Retinal pigment epithelial cell (primary cell): ENCODE data around the gene RNF20.
A peak's percentile ranks its signal among the peaks of the same experiment; 100 is the strongest.

Experiments used
- DNase-seq: peaks from one replicate; pipeline ENCODE4 v3.0.0-alpha.2; 2010; ENCODE audit warnings: low read depth
- H3K4me3 ChIP-seq: 2 replicates; pipeline ENCODE4 v1.5.1; 2011; ENCODE audit warnings: mild to moderate bottlenecking, low read length, control low read depth, moderate library complexity
- TF ChIP-seq, protein P1 (sequence below): conservative IDR thresholded peaks from 2 replicates; pipeline ENCODE4 v1.5.1; 2011; ENCODE audit warnings: low read depth, low read length, control low read depth, inconsistent platforms

The RNF20 gene

GRCh38 chr9:101561740-101562139 is 28.1 kb downstream of the RNF20 start:
- DNase-seq = no peak
- TF ChIP-seq, protein P1, sequence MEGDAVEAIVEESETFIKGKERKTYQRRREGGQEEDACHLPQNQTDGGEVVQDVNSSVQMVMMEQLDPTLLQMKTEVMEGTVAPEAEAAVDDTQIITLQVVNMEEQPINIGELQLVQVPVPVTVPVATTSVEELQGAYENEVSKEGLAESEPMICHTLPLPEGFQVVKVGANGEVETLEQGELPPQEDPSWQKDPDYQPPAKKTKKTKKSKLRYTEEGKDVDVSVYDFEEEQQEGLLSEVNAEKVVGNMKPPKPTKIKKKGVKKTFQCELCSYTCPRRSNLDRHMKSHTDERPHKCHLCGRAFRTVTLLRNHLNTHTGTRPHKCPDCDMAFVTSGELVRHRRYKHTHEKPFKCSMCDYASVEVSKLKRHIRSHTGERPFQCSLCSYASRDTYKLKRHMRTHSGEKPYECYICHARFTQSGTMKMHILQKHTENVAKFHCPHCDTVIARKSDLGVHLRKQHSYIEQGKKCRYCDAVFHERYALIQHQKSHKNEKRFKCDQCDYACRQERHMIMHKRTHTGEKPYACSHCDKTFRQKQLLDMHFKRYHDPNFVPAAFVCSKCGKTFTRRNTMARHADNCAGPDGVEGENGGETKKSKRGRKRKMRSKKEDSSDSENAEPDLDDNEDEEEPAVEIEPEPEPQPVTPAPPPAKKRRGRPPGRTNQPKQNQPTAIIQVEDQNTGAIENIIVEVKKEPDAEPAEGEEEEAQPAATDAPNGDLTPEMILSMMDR = no peak
- H3K4me3 ChIP-seq = no peak overlapping the region

DNA sequence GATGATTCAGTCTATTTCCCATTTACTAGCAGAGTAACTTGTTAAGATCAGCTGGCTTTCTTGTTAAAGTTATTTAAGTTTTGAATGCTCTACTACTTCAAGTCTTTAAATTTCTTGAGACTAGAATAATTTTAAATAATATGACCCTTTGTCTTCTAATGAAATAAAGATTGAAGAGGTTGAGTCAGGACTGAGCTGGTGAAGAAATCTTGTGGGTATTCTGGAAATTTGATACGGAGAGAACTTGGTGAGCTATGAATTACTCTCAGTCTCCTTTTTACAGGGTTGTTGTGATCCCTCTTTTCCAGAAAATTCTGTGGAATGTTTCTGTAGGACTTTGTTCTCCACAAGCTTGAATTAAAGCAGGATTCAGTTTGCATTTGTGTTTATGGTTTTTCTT is 29.3 kb downstream of the RNF20 start:
- TF ChIP-seq, protein P1 = no peak
- H3K4me3 ChIP-seq = no peak overlapping the region
- DNase-seq = no peak

- no peak overlapping the region for H3K4me3 ChIP-seq
- TF ChIP-seq, protein P1 = no peak
- no peak for DNase-seq
Observed at GRCh38 chr9:101564252-101564651, 30.6 kb downstream of the RNF20 start.

DNA sequence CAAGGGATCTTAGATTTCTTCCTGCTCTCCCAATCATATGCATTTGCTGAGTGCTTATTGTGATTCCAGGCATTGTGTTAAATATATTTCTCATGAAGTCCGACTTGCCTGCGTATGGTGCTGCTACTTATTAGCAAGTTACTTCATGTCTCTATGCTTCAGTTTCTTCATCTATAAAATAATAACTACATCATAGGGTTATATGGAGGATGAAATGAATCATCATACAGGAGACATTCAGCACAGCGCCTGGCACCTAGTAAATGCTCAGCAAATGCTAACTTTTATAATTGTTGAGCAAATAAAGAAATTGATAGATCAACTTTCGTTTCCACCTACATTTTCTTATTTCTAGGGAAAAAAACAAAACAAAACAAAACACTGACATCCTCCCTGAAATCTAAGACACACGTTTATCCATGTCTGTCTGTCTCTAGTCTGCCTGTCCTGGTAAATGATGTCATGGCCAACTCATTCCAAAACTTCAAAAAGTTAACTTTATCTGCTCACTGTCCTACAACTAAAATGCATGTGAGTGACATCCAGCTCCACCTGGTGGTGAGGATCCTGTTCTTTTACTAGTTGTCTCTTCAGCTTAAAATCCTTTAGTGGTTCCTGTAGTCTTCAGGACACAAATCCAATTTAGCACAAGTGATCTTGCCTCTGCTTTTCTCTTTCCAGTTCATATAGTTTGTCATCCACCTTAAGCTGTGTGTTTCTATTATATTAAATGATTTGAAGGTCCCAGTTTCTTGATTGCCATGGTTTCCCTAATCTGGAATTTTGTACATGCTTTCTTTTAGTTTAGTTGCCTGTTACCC is 33.5 kb downstream of the RNF20 start:
- TF ChIP-seq, protein P1 = peak; percentile 54
- no peak overlapping the region for H3K4me3 ChIP-seq
- no peak for DNase-seq

DNA sequence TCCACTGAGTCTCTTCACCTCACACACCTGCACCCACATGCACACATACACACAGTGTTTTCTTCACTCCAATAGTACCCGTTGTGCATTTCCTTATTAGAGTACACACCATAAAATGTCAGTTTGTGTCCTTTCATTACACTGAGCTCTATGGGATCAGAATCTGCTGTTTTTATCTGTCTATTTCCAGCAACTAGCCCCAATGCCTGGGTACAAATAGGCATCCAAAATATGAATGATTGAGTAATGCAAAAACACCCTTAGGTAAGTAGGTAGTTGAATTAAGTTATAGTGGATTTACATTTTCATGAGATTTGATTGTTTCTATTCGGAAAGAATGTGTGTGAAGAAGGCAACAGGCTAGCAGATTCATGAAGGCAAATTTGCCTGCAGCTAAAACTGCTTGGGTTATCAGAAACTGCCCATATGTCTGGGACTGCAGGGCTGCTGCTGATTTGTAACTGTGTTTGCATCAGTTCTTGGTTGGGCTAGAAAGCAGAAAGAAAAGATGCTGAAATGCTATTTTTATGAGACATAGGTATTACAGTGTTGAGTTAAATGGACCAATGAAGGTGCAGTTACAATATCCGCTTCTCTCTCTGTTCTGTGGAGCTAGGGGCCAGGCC is 34.2 kb downstream of the RNF20 start:
- H3K4me3 ChIP-seq = no peak overlapping the region
- TF ChIP-seq, protein P1 = no peak
- DNase-seq = no peak

GRCh38 chr9:101569741-101570501 is 36.3 kb downstream of the RNF20 start:
- H3K4me3 ChIP-seq = no peak overlapping the region
- TF ChIP-seq, protein P1 = no peak
- no peak for DNase-seq
